Activated T-cell treated with anti-CD3 and anti-CD28 coated beads, Interleukin-2, amount 50 U/mL, for 24 hours (primary cell): ENCODE measurements around the gene UVSSA.

Source experiments
- DNase-seq: peaks from one replicate; pipeline ENCODE4 v3.0.0-alpha.2; 2020
- H3K27ac Mint-ChIP-seq: 2 replicates; pipeline ENCODE4 v1.8.0; 2020; ENCODE audit warnings: mild to moderate bottlenecking, mixed read lengths
- H3K27me3 Mint-ChIP-seq: 2 replicates; pipeline ENCODE4 v1.8.0; 2020; ENCODE audit warnings: mixed read lengths
- H3K36me3 Mint-ChIP-seq: 2 replicates; pipeline ENCODE4 v1.8.0; 2020; ENCODE audit warnings: low read depth, mixed read lengths
- H3K4me1 Mint-ChIP-seq: 2 replicates; pipeline ENCODE4 v1.8.0; 2020; ENCODE audit warnings: low read depth, mixed read lengths
- H3K4me3 Mint-ChIP-seq: 2 replicates; pipeline ENCODE4 v1.8.0; 2020; ENCODE audit warnings: mild to moderate bottlenecking, moderate library complexity, mixed read lengths
- H3K9me3 Mint-ChIP-seq: 2 replicates; pipeline ENCODE4 v1.8.0; 2020; ENCODE audit warnings: mixed read lengths

Gene UVSSA

GRCh38 chr4:1376841-1377605 lies 30.0 kb downstream of the UVSSA start:
- no peak for DNase-seq
- H3K27ac Mint-ChIP-seq: no peak overlapping the region
- H3K36me3 Mint-ChIP-seq: peaks cover 30% of the 10 kb centered on the region
- H3K4me3 Mint-ChIP-seq: no peak overlapping the region
- H3K4me1 Mint-ChIP-seq: no peaks in the 10 kb centered on the region
- no peaks in the 10 kb centered on the region for H3K27me3 Mint-ChIP-seq
- no peaks in the 10 kb centered on the region for H3K9me3 Mint-ChIP-seq

- H3K4me1 Mint-ChIP-seq: no peaks in the 10 kb centered on the region
- no peak overlapping the region for H3K4me3 Mint-ChIP-seq
- no peaks in the 10 kb centered on the region for H3K9me3 Mint-ChIP-seq
Observed at GRCh38 chr4:1377606-1378261, 30.7 kb downstream of the UVSSA start.

GRCh38 chr4:1378559-1379231 lies 31.7 kb downstream of the UVSSA start:
- Mint-ChIP-seq H3K27ac (no peak overlapping the region), H3K9me3 (no peaks in the 10 kb centered on the region), H3K36me3 (peaks cover 21% of the 10 kb centered on the region), H3K4me1 (no peaks in the 10 kb centered on the region), H3K4me3 (no peak overlapping the region), H3K27me3 (no peaks in the 10 kb centered on the region)
- DNase-seq: no peak

More at GRCh38 chr4:1377606-1378261, 30.7 kb downstream of the UVSSA start:
- H3K27ac Mint-ChIP-seq: no peak overlapping the region
- DNase-seq: no peak
- peaks cover 28% of the 10 kb centered on the region for H3K36me3 Mint-ChIP-seq
- H3K27me3 Mint-ChIP-seq: no peaks in the 10 kb centered on the region

GRCh38 chr4:1379351-1379781 lies 32.4 kb downstream of the UVSSA start:
- DNase-seq: no peak
- no peaks in the 10 kb centered on the region for H3K4me1 Mint-ChIP-seq
- H3K9me3 Mint-ChIP-seq: no peaks in the 10 kb centered on the region
- H3K36me3 Mint-ChIP-seq: peaks cover 18% of the 10 kb centered on the region
- no peak overlapping the region for H3K4me3 Mint-ChIP-seq
- no peak overlapping the region for H3K27ac Mint-ChIP-seq
- no peaks in the 10 kb centered on the region for H3K27me3 Mint-ChIP-seq

GRCh38 chr4:1379801-1380331 lies 32.9 kb downstream of the UVSSA start:
- Mint-ChIP-seq H3K27ac (no peak overlapping the region), H3K4me1 (no peaks in the 10 kb centered on the region), H3K9me3 (no peaks in the 10 kb centered on the region), H3K4me3 (no peak overlapping the region), H3K27me3 (no peaks in the 10 kb centered on the region), H3K36me3 (peaks cover 20% of the 10 kb centered on the region)
- DNase-seq: no peak

- no peak for DNase-seq
- Mint-ChIP-seq H3K9me3 (no peaks in the 10 kb centered on the region), H3K4me3 (no peak overlapping the region), H3K4me1 (no peaks in the 10 kb centered on the region), H3K27ac (no peak overlapping the region), H3K36me3 (peaks cover 16% of the 10 kb centered on the region), H3K27me3 (no peaks in the 10 kb centered on the region)
Observed at GRCh38 chr4:1380368-1381151, 33.6 kb downstream of the UVSSA start.

GRCh38 chr4:1381181-1381621 lies 34.2 kb downstream of the UVSSA start:
- H3K4me3 Mint-ChIP-seq: no peak overlapping the region
- no peak overlapping the region for H3K27ac Mint-ChIP-seq
- H3K4me1 Mint-ChIP-seq: no peaks in the 10 kb centered on the region
- H3K27me3 Mint-ChIP-seq: no peaks in the 10 kb centered on the region
- no peak for DNase-seq
- H3K36me3 Mint-ChIP-seq: peaks cover 22% of the 10 kb centered on the region
- H3K9me3 Mint-ChIP-seq: no peaks in the 10 kb centered on the region

GRCh38 chr4:1381944-1382541 lies 35.0 kb downstream of the UVSSA start:
- Mint-ChIP-seq H3K27ac (no peak overlapping the region), H3K4me3 (no peak overlapping the region), H3K36me3 (peaks cover 28% of the 10 kb centered on the region), H3K27me3 (no peaks in the 10 kb centered on the region), H3K4me1 (no peaks in the 10 kb centered on the region), H3K9me3 (no peaks in the 10 kb centered on the region)
- no peak for DNase-seq

- Mint-ChIP-seq H3K4me3 (no peak overlapping the region), H3K4me1 (no peaks in the 10 kb centered on the region), H3K27ac (no peak overlapping the region), H3K36me3 (peaks cover 36% of the 10 kb centered on the region), H3K9me3 (peaks cover 2% of the 10 kb centered on the region), H3K27me3 (no peaks in the 10 kb centered on the region)
- DNase-seq: no peak
Observed at GRCh38 chr4:1382776-1383727, 36.0 kb downstream of the UVSSA start.

- no peak for DNase-seq
- H3K9me3 Mint-ChIP-seq: peaks cover 10% of the 10 kb centered on the region
- no peak overlapping the region for H3K27ac Mint-ChIP-seq
- no peaks in the 10 kb centered on the region for H3K4me1 Mint-ChIP-seq
- no peak overlapping the region for H3K4me3 Mint-ChIP-seq
- H3K27me3 Mint-ChIP-seq: no peaks in the 10 kb centered on the region
- peaks cover 45% of the 10 kb centered on the region for H3K36me3 Mint-ChIP-seq
Observed at GRCh38 chr4:1383728-1384591, 37.0 kb downstream of the UVSSA start.

GRCh38 chr4:1384675-1385372 lies 37.8 kb downstream of the UVSSA start:
- DNase-seq: no peak
- peaks cover 54% of the 10 kb centered on the region for H3K36me3 Mint-ChIP-seq

More at GRCh38 chr4:1384675-1385372, 37.8 kb downstream of the UVSSA start:
- no peak overlapping the region for H3K4me3 Mint-ChIP-seq
- H3K27me3 Mint-ChIP-seq: no peaks in the 10 kb centered on the region
- H3K4me1 Mint-ChIP-seq: no peaks in the 10 kb centered on the region
- no peak overlapping the region for H3K27ac Mint-ChIP-seq
- peaks cover 10% of the 10 kb centered on the region for H3K9me3 Mint-ChIP-seq
